LNCAP (cell line): ENCODE data around the gene SNRPB.

Experiments used
- TF ChIP-seq, protein P1 (sequence below): fragments of 450-650 bp; IDR thresholded peaks from 2 replicates; pipeline ENCODE4 v1.5.1; 2017; ENCODE audit warnings: mild to moderate bottlenecking

Gene SNRPB

DNA sequence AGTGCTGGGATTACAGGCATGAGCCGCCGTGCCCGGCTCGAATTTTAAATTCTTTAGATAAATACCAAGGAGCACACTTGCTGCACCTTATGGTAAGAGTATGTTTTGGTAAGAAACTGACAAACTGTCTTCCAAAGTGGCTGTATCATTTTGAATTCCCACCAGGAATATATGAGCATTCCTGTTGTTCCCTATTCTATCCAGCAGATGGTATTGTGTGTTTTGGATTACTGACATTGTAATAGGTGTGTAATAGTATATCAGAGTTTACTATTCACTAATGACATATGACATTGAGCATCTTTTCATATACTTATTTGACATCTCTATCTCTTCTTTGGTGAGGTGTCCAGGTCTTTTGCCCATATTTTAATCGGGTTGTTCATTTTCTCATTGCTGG is 49.3 kb downstream of the SNRPB start:
- TF ChIP-seq, protein P1, sequence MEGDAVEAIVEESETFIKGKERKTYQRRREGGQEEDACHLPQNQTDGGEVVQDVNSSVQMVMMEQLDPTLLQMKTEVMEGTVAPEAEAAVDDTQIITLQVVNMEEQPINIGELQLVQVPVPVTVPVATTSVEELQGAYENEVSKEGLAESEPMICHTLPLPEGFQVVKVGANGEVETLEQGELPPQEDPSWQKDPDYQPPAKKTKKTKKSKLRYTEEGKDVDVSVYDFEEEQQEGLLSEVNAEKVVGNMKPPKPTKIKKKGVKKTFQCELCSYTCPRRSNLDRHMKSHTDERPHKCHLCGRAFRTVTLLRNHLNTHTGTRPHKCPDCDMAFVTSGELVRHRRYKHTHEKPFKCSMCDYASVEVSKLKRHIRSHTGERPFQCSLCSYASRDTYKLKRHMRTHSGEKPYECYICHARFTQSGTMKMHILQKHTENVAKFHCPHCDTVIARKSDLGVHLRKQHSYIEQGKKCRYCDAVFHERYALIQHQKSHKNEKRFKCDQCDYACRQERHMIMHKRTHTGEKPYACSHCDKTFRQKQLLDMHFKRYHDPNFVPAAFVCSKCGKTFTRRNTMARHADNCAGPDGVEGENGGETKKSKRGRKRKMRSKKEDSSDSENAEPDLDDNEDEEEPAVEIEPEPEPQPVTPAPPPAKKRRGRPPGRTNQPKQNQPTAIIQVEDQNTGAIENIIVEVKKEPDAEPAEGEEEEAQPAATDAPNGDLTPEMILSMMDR = peak; percentile 59

GRCh38 chr20:2420510-2420909 is 50.1 kb downstream of the SNRPB start:
- TF ChIP-seq, protein P1 = no peak

DNA sequence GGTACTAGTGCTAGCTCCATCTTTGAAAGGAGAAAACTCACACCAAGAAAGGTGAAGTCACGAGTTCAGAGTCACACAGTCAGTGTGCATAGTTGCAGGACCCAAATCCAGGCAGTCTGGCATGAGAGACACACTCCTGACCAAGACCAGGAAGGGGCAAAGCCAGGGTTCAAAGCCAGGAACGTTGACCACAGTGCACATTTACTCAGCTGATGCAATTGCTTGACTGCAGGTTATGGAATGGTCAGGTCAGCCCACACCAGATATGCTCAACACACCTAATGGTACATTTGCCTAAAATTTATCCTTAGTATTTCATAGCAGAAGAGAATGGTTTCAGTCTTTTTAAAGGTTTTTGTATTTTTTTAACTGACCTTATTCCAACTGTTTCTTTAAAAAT is 52.2 kb downstream of the SNRPB start:
- TF ChIP-seq, protein P1 = no peak

GRCh38 chr20:2417213-2417541 is 53.4 kb downstream of the SNRPB start:
- TF ChIP-seq, protein P1 = no peak

DNA sequence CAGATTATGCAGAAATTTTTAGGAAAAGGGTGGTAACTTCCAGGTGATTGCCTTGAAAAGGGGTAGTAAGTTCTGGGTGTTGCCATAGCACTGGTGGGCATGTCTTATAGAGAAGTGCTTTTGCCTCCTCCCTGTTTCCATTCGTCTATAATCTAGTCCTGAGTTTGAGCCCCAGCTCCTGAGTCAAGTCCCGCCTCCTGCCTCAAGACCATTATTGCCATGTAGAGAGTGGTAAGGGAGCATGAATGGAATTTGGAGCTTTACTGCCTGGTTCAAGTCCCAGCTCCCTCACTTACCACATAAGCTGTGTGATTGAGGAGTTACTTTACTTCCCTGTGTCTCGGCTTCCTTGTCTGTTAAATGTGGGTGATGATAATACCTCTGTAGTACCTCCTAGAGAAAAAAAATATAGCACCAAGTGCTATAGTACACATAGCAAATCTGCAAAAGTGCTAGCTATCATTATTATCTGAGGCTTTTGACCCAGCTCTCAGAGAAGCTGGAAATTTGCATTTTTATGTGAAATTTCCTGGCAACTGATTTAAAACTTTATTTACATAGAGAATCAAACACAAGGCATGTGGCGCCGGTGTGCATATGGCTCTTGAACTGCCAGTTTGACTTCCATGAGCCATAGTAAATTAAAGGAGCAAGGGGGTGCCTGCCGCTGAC is 53.9 kb downstream of the SNRPB start:
- TF ChIP-seq, protein P1 = no peak
